GM19438 (cell line): ENCODE results near the gene SMIM35.
"Not testable (repeated sequence)": the region's sequence is repeated elsewhere in the genome, so short reads cannot be mapped to it uniquely, and the experiment has no call there.

Source experiments
- ATAC-seq: cut with Tn5 transposase; IDR thresholded peaks from one replicate; pipeline ENCODE4 v1.9.1; 2021; ENCODE audit warnings: low read depth; ENCODE audit not compliant: unreplicated experiment

The SMIM35 gene

GRCh38 chr11:118082880-118083552, 3.7 kb downstream of the SMIM35 start:
- no peak for ATAC-seq

GRCh38 chr11:118081241-118081958, 5.4 kb downstream of the SMIM35 start:
- ATAC-seq: no peak

GRCh38 chr11:118080296-118080695, 6.5 kb downstream of the SMIM35 start:
- no peak for ATAC-seq

GRCh38 chr11:118079491-118079890, 7.3 kb downstream of the SMIM35 start:
- ATAC-seq: no peak

- no peak for ATAC-seq
Observed at GRCh38 chr11:118078911-118079411, 7.8 kb downstream of the SMIM35 start.

- no peak for ATAC-seq
Observed at GRCh38 chr11:118076754-118077281, 9.9 kb downstream of the SMIM35 start, which contains the start of gene TMPRSS4. Gene TMPRSS4 (plus strand): TSS chr11:118077078. CDS start chr11:118077303, 225 bp downstream.

GRCh38 chr11:118074785-118075184, 12.0 kb downstream of the SMIM35 start:
- no peak for ATAC-seq

- ATAC-seq: no peak
Observed at GRCh38 chr11:118074091-118074685, 12.6 kb downstream of the SMIM35 start.

- no peak for ATAC-seq
Observed at GRCh38 chr11:118073554-118073953, 13.2 kb downstream of the SMIM35 start.

- ATAC-seq: no peak
Observed at GRCh38 chr11:118071416-118072030, 15.2 kb downstream of the SMIM35 start.

- ATAC-seq: no peak
Observed at GRCh38 chr11:118068945-118069612, 17.7 kb downstream of the SMIM35 start.

GRCh38 chr11:118068206-118068944, 18.4 kb downstream of the SMIM35 start:
- ATAC-seq: no peak

- no peak for ATAC-seq
Observed at GRCh38 chr11:118067006-118067405, 19.8 kb downstream of the SMIM35 start.

GRCh38 chr11:118065384-118065783, 21.4 kb downstream of the SMIM35 start:
- no peak for ATAC-seq

- ATAC-seq: no peak
Observed at GRCh38 chr11:118064956-118065355, 21.8 kb downstream of the SMIM35 start.

- not testable (repeated sequence) for ATAC-seq
Observed at GRCh38 chr11:118062631-118063030, 24.1 kb downstream of the SMIM35 start.

GRCh38 chr11:118062181-118062580, 24.6 kb downstream of the SMIM35 start:
- not testable (repeated sequence) for ATAC-seq

- no peak for ATAC-seq
Observed at GRCh38 chr11:118061586-118062125, 25.1 kb downstream of the SMIM35 start.

GRCh38 chr11:118060869-118061268, 25.9 kb downstream of the SMIM35 start:
- ATAC-seq: no peak
